PC-3 (cell line): ENCODE results near the gene MTMR6.

Experiments
- EZH2phosphoT487 ChIP-seq: fragments of 300-600 bp; sonication (generic); IDR thresholded peaks from 2 replicates; pipeline ENCODE4 v1.6.1; 2018; ENCODE audit warnings: mild to moderate bottlenecking, antibody characterized with exemption, low read length, borderline replicate concordance
- TF ChIP-seq, protein P1 (sequence below): fragments of 300-600 bp; sonication (generic); conservative IDR thresholded peaks from 2 replicates; pipeline ENCODE4 v1.5.1; 2017; ENCODE audit warnings: antibody characterized with exemption, low read depth, mild to moderate bottlenecking, low read length

DNA sequence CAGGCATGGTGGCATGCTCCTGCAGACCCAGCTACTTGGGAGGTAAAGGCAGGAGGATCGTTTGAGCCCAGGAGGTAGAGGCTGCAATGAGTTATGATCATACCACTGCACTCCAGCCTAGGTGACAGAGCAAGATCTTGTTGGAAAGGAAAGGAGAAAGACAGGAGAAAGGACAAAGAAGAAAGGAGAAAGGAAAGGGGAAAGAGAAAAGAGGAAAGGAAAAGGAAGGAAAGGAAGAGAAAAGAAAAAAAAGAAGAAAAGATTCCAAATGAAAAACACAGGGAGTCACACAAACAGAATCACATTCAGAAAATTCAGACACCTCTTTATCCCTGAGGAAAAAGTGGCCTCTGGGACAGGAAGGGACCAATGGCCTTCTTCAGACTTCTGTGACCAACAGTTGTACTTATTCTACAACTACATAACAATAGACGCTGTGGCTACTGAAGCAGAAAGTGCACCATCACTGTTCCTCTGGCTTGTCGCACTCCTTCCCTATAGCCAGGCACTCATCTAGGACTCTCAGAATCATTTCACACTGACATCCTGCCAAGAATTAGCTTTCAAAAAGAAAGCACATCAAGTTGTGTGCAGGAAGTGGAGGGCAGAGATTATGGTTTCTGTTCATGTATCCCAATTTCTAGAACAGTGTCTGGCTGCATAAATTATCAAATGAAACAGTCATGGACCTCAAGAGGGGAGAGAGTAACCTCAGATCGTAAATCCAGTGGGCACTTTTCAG, 5.9 kb downstream of the MTMR6 start:
- TF ChIP-seq, protein P1, sequence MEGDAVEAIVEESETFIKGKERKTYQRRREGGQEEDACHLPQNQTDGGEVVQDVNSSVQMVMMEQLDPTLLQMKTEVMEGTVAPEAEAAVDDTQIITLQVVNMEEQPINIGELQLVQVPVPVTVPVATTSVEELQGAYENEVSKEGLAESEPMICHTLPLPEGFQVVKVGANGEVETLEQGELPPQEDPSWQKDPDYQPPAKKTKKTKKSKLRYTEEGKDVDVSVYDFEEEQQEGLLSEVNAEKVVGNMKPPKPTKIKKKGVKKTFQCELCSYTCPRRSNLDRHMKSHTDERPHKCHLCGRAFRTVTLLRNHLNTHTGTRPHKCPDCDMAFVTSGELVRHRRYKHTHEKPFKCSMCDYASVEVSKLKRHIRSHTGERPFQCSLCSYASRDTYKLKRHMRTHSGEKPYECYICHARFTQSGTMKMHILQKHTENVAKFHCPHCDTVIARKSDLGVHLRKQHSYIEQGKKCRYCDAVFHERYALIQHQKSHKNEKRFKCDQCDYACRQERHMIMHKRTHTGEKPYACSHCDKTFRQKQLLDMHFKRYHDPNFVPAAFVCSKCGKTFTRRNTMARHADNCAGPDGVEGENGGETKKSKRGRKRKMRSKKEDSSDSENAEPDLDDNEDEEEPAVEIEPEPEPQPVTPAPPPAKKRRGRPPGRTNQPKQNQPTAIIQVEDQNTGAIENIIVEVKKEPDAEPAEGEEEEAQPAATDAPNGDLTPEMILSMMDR: no peak
- no peak for TF ChIP-seq EZH2phosphoT487
